ENCODE data around the gene DXO. TPM values are rescaled to one million over a fixed set of nuclear protein-coding genes. Genes with fewer than 3 reads are reported as not detected.

The DXO gene
- total and polyA plus RNA-seq, 11 donors = 9.4 to 17.8 (median 12.8) TPM

- Histone ChIP-seq H3K9me3 (no peaks in the 10 kb centered on the region), H3K4me1 (peaks cover 0 to 6% (median 3%) of the 10 kb centered on the region in 12 donors), H3K4me3 (no peak overlapping the region), H3K27me3 (no peaks in the 10 kb centered on the region), H3K36me3 (peaks cover 0 to 98% (median 95%) of the 10 kb centered on the region in 9 donors), H3K27ac (no peak overlapping the region)
- TF ChIP-seq POLR2A (IDR thresholded peaks at IDR 0.05) = no peak
- TF ChIP-seq, protein P1, sequence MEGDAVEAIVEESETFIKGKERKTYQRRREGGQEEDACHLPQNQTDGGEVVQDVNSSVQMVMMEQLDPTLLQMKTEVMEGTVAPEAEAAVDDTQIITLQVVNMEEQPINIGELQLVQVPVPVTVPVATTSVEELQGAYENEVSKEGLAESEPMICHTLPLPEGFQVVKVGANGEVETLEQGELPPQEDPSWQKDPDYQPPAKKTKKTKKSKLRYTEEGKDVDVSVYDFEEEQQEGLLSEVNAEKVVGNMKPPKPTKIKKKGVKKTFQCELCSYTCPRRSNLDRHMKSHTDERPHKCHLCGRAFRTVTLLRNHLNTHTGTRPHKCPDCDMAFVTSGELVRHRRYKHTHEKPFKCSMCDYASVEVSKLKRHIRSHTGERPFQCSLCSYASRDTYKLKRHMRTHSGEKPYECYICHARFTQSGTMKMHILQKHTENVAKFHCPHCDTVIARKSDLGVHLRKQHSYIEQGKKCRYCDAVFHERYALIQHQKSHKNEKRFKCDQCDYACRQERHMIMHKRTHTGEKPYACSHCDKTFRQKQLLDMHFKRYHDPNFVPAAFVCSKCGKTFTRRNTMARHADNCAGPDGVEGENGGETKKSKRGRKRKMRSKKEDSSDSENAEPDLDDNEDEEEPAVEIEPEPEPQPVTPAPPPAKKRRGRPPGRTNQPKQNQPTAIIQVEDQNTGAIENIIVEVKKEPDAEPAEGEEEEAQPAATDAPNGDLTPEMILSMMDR (IDR thresholded peaks at IDR 0.05) = no peak
- WGBS, 4 donors = 88 to 91% (median 90%) methylated on average over 13 of the region's 13 CpGs
- no peak for ATAC-seq
- intact Hi-C loops (cut with DNase I) = no loop called here
- no peak for DNase-seq
Observed at GRCh38 chr6:31965700-31966099, 6.2 kb downstream of the DXO start.

- no peak for DNase-seq
- Histone ChIP-seq H3K36me3 (peaks cover 0 to 90% (median 89%) of the 10 kb centered on the region in 9 donors), H3K9me3 (no peaks in the 10 kb centered on the region), H3K4me1 (peaks cover 0 to 11% (median 7%) of the 10 kb centered on the region in 12 donors), H3K27me3 (no peaks in the 10 kb centered on the region), H3K4me3 (no peak overlapping the region), H3K27ac (no peak overlapping the region)
- ATAC-seq = no peak
- TF ChIP-seq, protein P1 (IDR thresholded peaks at IDR 0.05) = no peak
- no peak for TF ChIP-seq POLR2A (IDR thresholded peaks at IDR 0.05)
- intact Hi-C loops (cut with DNase I) = no loop called here
- 91 to 98% (median 96%) methylated on average over 14 to 19 of the region's 19 CpGs for WGBS, 4 donors
Observed at GRCh38 chr6:31963921-31964320, 8.0 kb downstream of the DXO start.

- Histone ChIP-seq H3K36me3 (peaks cover 0 to 77% (median 73%) of the 10 kb centered on the region in 9 donors), H3K4me1 (peaks cover 0 to 23% (median 18%) of the 10 kb centered on the region in 12 donors)
- no peak for TF ChIP-seq POLR2A (IDR thresholded peaks at IDR 0.05)
- TF ChIP-seq, protein P1 (IDR thresholded peaks at IDR 0.05) = no peak
Observed at GRCh38 chr6:31961616-31962015, 10.3 kb downstream of the DXO start.

DNA sequence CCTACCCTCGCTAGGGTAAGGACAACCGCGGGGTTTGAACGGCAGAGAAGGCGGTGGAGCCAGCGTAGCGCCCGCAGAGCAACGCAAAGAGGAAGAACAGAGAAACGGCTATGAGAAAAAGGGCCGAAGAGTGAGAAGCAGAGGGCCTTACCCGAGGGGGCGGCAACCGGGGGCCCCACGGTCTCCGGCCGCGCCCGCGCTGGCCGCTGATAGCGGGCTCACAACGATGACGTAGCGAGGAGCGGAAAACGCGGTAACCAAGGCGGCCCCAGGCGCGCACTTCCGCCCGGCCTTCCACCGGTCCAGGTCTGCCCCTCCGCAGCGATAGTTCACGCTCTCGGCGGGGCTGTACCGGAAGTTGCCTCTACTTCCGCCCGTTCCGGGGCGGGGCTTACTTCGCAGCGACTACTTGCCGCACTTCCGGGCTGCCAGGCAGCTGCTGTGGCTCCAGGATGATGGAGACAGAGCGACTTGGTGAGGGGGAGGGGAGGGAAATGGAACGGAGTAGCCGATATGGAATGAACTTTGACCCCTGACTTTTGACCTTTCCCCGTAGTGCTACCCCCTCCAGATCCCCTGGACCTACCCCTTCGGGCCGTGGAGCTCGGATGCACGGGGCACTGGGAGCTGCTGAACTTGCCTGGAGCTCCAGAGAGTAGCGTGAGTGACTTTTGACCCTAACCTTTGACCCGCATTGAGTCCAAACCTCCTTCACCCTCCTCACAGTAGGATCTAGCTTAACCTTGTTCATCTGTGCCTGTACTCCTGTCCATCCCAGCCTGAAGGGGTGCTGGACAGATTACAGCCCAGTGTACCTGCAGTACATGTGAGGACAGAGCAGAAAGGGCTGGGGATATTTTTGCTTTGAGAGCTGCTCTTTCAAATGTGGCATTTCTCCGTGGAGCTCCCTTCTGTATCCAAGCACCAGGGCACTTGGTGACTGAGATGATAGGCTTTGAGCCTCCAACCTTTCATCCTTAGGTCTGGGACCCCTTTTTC lies 12.9 kb downstream of the DXO start, which contains the start of the genes NELFE and SKIC2:
Gene NELFE, minus strand, starts transcription at position 231 of the 999 bp plus-strand sequence. CDS start 525 bp downstream, outside the sequence.
Gene SKIC2, plus strand, starts transcription at position 435 of the 999 bp plus-strand sequence. Its CDS starts 18 bp downstream, at position 453.
- 0 to 1% (median 0%) methylated on average over 38 to 59 of the region's 59 CpGs for WGBS, 4 donors
- intact Hi-C loops (cut with DNase I) = loop anchor here in 9 of 10 donors (1.0 to 10.0 kb wide), 7 partner anchors 12 to 414 kb away; partner anchors contain the start of genes ATP6V1G2 (in 3 of the 9), DDX39B (in 3 of the 9), LY6G5C (in 3 of the 9) and NFKBIL1 (in 3 of the 9)
- ATAC-seq (peak; percentile 99 to 100 (median 99)), DNase-seq (peak; percentile 98 to 99 (median 99))
- Histone ChIP-seq H3K4me1 (peaks cover 0 to 23% (median 18%) of the 10 kb centered on the region in 12 donors), H3K27me3 (no peaks in the 10 kb centered on the region), H3K9me3 (no peaks in the 10 kb centered on the region), H3K36me3 (peaks cover 0 to 78% (median 73%) of the 10 kb centered on the region in 9 donors), H3K27ac (peak within 1 kb of the TSS; percentile 35 to 95 (median 83)), H3K4me3 (peak within 1 kb of the TSS; percentile 70 to 99 (median 87))
- TF ChIP-seq, protein P1 (IDR thresholded peaks at IDR 0.05) = no peak
- peak; percentile 18 to 67 for TF ChIP-seq POLR2A (IDR thresholded peaks at IDR 0.05)

More at GRCh38 chr6:31961616-31962015, 10.3 kb downstream of the DXO start:
- H3K27ac ChIP-seq = no peak overlapping the region
- no peaks in the 10 kb centered on the region for H3K9me3 ChIP-seq
- no peaks in the 10 kb centered on the region for H3K27me3 ChIP-seq
- ATAC-seq (no peak), DNase-seq (no peak)
- 93 to 96% (median 95%) methylated on average over 12 of the region's 12 CpGs for WGBS, 4 donors
- intact Hi-C loops (cut with DNase I) = no loop called here
- H3K4me3 ChIP-seq = no peak overlapping the region

All from heart left ventricle (tissue), 16 donors.